Measurements from ENCODE around the gene ZNF700. TPM values are rescaled to one million over a fixed set of nuclear protein-coding genes. Genes with fewer than 3 reads are reported as not detected.
"Not testable (repeated sequence)": the region's sequence is repeated elsewhere in the genome, so short reads cannot be mapped to it uniquely, and the experiment has no call there.

ZNF700 gene
- 10 to 100 TPM; 13.3 to 14.5 TPM for total RNA-seq

DNA sequence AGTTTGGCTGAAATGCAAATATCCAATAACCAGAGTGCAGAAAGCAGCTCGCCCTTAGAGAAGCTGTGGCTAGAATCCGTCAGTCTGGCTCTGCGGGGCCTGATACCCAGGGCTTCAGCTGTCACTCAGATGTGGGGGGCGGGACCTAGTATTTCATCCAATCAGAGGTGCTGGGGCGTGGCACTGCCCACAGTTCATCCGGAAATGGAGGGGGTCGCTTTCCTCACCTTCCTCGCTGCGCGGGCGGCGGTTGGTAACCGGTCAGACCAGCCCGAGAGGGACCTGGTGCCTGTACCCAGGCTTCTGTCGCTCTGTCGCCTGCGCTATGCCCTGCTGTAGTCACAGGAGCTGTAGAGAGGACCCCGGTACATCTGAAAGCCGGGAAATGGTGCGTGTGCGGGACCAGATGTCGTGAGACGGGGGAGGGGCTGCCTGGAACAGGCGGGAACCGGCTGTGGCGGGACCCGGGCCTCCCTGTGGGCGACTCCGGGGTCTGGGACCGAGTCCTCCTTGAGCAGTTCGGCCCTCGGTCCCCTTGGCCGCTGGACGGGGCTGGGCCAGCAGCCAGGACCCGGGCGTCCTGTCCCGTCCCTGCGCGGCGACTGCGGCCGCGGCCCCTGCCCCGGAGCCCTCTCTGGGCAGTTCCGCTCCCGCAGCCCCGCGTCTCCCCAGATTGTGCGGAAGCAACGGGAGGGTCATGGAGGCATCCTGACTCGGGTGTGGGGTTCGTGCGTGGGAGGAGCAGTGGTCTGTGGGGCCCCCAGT lies at the start of gene ZNF700:
Gene ZNF700 (plus strand): TSS at position 222 of the 765 bp plus-strand sequence. CDS start 104 bp downstream, at position 326.
- ChIA-PET POLR2A (interaction anchor here (2.2 kb wide), 1 partner anchor 63 kb away, joined by 18 read pairs; no protein-coding TSS in a partner anchor), CTCF (interaction anchor here (0.7 to 3.9 kb wide), 14 partner anchors 18 to 272 kb away, joined by 3 to 44 read pairs (median 12); partner anchors contain the start of genes ZNF20, ZNF491 and ZNF763)
- peak within 1 kb of the TSS; percentile 81 for H3K4me3 Mint-ChIP-seq
- H3K36me3 Mint-ChIP-seq (ENCODE audit: low read depth), result peaks cover 26% of the 10 kb centered on the region
- no peaks in the 10 kb centered on the region for H3K9me3 Mint-ChIP-seq (ENCODE audit: low read depth)
- peaks cover 40% of the 10 kb centered on the region for H3K4me1 Mint-ChIP-seq
- H3K27ac Mint-ChIP-seq, result peak within 1 kb of the TSS; percentile 99
- H3K27me3 Mint-ChIP-seq, result no peaks in the 10 kb centered on the region
- DNase-seq (peak; percentile 97), ATAC-seq (peak; percentile 92)
- intact Hi-C loops (cut with DNase I, micrococcal nuclease), result loop anchor here (1.0 to 5.0 kb wide), 15 partner anchors 38 to 742 kb away; partner anchors contain the start of genes MAN2B1 (in 1 of the 2), WDR83 (in 1 of the 2), ZNF491 (in 1 of the 2) and ZNF563 (in 1 of the 2)

DNA sequence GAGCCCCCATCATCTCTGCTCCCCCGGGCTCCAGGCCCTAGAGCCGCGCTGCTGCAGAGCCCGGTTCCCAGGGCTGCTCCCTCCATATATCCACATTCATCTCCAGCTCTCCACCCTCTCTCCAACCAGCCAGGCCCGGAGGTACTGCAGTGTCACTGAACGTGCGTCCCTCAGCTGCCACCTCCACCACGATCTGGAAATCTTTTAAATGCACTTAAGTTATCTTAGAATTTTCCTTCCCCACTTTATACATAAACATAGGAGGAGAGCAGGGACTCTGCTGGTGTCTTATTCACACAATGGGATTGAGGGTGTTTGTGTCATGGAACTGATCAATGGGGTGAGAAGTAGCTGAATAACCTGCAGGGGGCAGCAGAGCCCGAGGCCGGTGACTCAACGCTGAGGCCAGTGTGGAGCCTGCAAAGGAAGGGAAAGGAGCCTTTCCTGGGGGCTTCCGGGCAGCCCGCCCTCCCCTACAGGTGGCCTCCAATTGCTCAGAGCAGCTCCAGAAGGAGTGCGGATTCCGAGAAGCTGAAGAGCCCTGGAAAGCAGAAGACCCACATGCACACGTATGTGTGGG lies 45.1 kb upstream of the ZNF700 start:
- H3K27ac Mint-ChIP-seq; H3K9me3 Mint-ChIP-seq (ENCODE audit: low read depth): not testable (repeated sequence)

GRCh38 chr19:11880598-11880997 lies 44.3 kb upstream of the ZNF700 start:
- intact Hi-C loops (cut with DNase I, micrococcal nuclease), result loop anchor here (1.0 to 5.0 kb wide), 4 partner anchors 83 to 177 kb away; no protein-coding TSS in a partner anchor
- H3K36me3 Mint-ChIP-seq (ENCODE audit: low read depth), result no peaks in the 10 kb centered on the region
- CTCF ChIA-PET, result interaction anchor here (0.6 to 3.6 kb wide), 12 partner anchors 12 to 885 kb away, joined by 3 to 15 read pairs (median 4); partner anchors contain the start of gene ZNF491

More for the DNA sequence above, 45.1 kb upstream of the ZNF700 start:
- ATAC-seq (peak; percentile 87), DNase-seq (peak; percentile 79)
- POLR2A ChIA-PET; H3K4me3 Mint-ChIP-seq; H3K27me3 Mint-ChIP-seq; H3K4me1 Mint-ChIP-seq; H3K36me3 Mint-ChIP-seq (ENCODE audit: low read depth): not testable (repeated sequence)
- CTCF ChIA-PET, result interaction anchor here (0.7 to 2.9 kb wide), 10 partner anchors 12 to 798 kb away, joined by 3 to 20 read pairs (median 4); partner anchors contain the start of gene ZNF491
- intact Hi-C loops (cut with DNase I, micrococcal nuclease), result loop anchor here (1.0 to 5.0 kb wide), 4 partner anchors 82 to 178 kb away; no protein-coding TSS in a partner anchor

GRCh38 chr19:11881151-11881800 lies 43.6 kb upstream of the ZNF700 start:
- ChIA-PET CTCF (interaction anchor here (0.7 to 3.6 kb wide), 10 partner anchors 11 to 399 kb away, joined by 3 to 15 read pairs (median 4); partner anchors contain the start of genes ZNF136 and ZNF491), POLR2A (interaction anchor here (0.6 kb wide), 1 partner anchor 82 kb away, joined by 6 read pairs; no protein-coding TSS in a partner anchor)
- DNase-seq (peak; percentile 75), ATAC-seq (peak; percentile 77)
- intact Hi-C loops (cut with DNase I, micrococcal nuclease), result loop anchor here (1.0 to 5.0 kb wide), 7 partner anchors 83 to 260 kb away; no protein-coding TSS in a partner anchor
- no peaks in the 10 kb centered on the region for H3K9me3 Mint-ChIP-seq (ENCODE audit: low read depth)
- no peak overlapping the region for H3K4me3 Mint-ChIP-seq
- H3K27ac Mint-ChIP-seq, result no peak overlapping the region
- H3K36me3 Mint-ChIP-seq (ENCODE audit: low read depth), result no peaks in the 10 kb centered on the region
- no peaks in the 10 kb centered on the region for H3K4me1 Mint-ChIP-seq
- H3K27me3 Mint-ChIP-seq, result no peaks in the 10 kb centered on the region

More at GRCh38 chr19:11880598-11880997, 44.3 kb upstream of the ZNF700 start:
- Mint-ChIP-seq H3K4me3 (no peak overlapping the region), H3K4me1 (no peaks in the 10 kb centered on the region), H3K27ac (no peak overlapping the region), H3K27me3 (no peaks in the 10 kb centered on the region), H3K9me3 (ENCODE audit: low read depth) (no peaks in the 10 kb centered on the region)
- DNase-seq (no peak), ATAC-seq (no peak)
- POLR2A ChIA-PET, result no interaction called here

DNA sequence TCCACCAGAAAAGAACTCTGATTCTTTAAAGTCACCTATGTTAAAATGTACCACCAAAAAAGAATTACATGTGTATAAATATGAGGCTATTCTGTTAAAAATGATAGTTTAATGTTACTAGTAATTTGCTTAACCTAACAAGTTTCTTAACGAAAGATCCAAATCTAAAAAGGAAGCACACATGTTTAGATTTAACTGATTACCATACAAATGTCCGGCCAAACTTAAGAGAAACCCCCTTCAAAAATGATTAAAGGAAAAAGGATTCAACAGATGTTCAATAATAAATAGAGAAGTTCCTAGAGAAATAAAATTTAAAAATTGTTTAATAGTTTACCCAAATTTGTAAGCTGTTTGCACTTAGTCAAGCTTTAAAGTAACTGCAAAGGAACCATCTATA lies 42.3 kb upstream of the ZNF700 start:
- POLR2A ChIA-PET, result no interaction called here
- intact Hi-C loops (cut with DNase I, micrococcal nuclease), result loop anchor here in 1 of 2 experiments (2.0 to 5.0 kb wide), 2 partner anchors 42 to 175 kb away; partner anchors contain the start of gene ZNF700
- Mint-ChIP-seq H3K27ac (no peak overlapping the region), H3K36me3 (ENCODE audit: low read depth) (no peaks in the 10 kb centered on the region), H3K4me1 (peaks cover 3% of the 10 kb centered on the region), H3K27me3 (no peaks in the 10 kb centered on the region), H3K4me3 (no peak overlapping the region), H3K9me3 (ENCODE audit: low read depth) (no peaks in the 10 kb centered on the region)
- no peak for ATAC-seq
- DNase-seq, result no peak
- CTCF ChIA-PET, result interaction anchor here (0.7 to 3.6 kb wide), 8 partner anchors 10 to 280 kb away, joined by 3 to 17 read pairs (median 4); partner anchors contain the start of genes ZNF136, ZNF20, ZNF491 and ZNF700

DNA sequence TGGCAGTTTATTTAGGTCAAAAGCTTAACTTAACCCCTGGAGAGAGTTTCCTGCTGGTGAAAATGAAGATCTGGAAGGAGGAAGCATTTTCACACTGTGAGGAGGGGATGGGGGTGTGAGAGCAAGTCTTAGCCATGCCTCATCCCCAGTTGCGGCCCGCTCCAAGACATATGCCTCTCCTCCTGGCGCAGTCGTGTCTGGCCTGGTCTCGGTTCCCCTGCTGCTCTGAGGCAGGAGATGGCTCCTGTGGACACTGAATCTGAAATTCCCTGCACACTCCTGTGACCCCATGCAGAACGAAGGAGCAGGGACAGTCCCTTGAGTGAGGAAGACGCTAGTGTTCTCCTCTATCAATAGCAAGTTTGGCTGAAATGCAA lies 37.7 kb upstream of the ZNF700 start:
- Mint-ChIP-seq H3K4me1 (peaks cover 20% of the 10 kb centered on the region), H3K36me3 (ENCODE audit: low read depth) (no peaks in the 10 kb centered on the region), H3K4me3 (peak overlapping the region; percentile 83), H3K27ac (no peak overlapping the region), H3K27me3 (no peaks in the 10 kb centered on the region), H3K9me3 (ENCODE audit: low read depth) (no peaks in the 10 kb centered on the region)
- POLR2A ChIA-PET, result interaction anchor here (0.6 kb wide), 1 partner anchor 276 kb away, joined by 10 read pairs; the partner anchor contains the start of gene ZNF136
- intact Hi-C loops (cut with DNase I, micrococcal nuclease), result loop anchor here in 1 of 2 experiments (1.0 kb wide), 1 partner anchor 37 kb away; no protein-coding TSS in a partner anchor
- ATAC-seq, result peak; percentile 9
- CTCF ChIA-PET, result interaction anchor here (2.4 kb wide), 1 partner anchor 89 kb away, joined by 6 read pairs; the partner anchor contains the start of gene ZNF491
- DNase-seq, result no peak

DNA sequence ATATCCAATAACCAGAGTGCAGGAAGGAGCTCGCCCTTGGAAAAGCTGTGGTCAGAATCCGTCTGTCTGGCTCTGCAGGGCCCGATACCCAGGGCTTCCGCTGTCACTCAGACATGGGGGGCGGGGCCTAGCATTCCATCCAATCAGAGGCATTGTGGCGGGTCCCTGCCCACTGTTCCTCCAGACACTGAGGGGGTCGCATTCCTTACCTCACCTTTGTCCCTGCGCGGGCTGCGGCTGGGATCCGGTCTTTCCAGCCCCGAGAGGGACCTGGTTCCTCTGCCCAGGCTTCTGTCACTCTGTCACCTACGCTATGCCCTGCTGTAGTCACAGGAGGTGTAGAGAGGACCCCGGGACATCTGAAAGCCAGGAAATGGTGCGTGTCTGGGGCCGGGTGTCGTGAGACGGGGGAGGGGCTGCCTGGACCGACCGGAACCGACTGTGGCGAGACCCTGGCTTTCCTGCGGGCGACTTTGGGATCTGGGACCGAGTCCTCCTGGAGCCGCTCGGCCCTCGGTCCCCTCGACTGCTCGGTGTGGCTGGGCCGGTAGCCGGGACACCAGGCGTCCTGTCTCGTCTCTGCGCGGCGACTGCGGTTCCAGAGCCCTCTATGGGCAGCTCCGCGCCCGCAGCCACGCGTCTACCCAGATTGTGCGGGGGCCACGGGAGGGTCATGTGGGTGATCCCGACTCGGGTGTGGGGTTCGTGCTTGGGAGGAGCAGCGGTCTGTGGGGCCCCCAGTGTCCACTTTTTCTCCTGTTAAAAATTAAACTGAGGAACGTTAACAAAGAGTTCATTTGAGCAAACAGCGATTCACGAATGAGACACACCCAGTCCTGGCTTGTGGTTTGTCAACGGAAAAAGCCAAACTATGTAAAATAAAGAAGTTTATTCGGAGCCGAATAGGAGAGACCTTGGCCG lies 37.0 kb upstream of the ZNF700 start, which contains the start of gene ZNF69:
Gene ZNF69 (plus strand): TSS at position 172 of the 921 bp plus-strand sequence. CDS start 142 bp downstream, at position 314.
- Mint-ChIP-seq H3K9me3 (ENCODE audit: low read depth) (no peaks in the 10 kb centered on the region), H3K4me3 (peak within 1 kb of the TSS; percentile 83), H3K27ac (peak within 1 kb of the TSS; percentile 84), H3K4me1 (peaks cover 20% of the 10 kb centered on the region), H3K36me3 (ENCODE audit: low read depth) (no peaks in the 10 kb centered on the region), H3K27me3 (no peaks in the 10 kb centered on the region)
- peak; percentile 78 for DNase-seq
- ATAC-seq, result peak; percentile 92
- POLR2A ChIA-PET, result interaction anchor here (0.6 kb wide), 1 partner anchor 275 kb away, joined by 10 read pairs; the partner anchor contains the start of gene ZNF136
- CTCF ChIA-PET, result interaction anchor here (2.4 kb wide), 1 partner anchor 90 kb away, joined by 6 read pairs; the partner anchor contains the start of gene ZNF491
- intact Hi-C loops (cut with DNase I, micrococcal nuclease), result loop anchor here in 1 of 2 experiments (1.0 kb wide), 1 partner anchor 36 kb away; no protein-coding TSS in a partner anchor

DNA sequence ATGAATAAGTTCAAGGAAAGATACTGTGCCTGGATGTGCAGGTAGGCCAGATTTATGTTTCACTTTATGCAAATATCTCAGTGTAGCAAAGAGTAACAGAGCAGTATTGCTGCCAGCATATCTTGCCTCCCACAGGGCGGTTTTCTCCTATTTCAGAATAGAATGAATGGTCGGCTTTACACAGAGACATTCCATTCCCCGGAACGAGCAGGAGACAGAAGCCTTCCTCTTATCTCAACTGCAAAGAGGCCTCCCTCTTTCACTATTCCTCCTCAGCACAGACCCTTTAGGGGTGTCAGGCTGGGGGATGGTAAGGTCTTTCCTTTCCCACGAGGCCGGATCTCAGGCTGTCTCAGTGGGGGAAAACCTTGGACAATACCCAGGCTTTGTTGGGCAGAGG lies 35.0 kb upstream of the ZNF700 start:
- H3K9me3 Mint-ChIP-seq (ENCODE audit: low read depth); H3K4me3 Mint-ChIP-seq; CTCF ChIA-PET; DNase-seq; H3K36me3 Mint-ChIP-seq (ENCODE audit: low read depth); POLR2A ChIA-PET; ATAC-seq; H3K27ac Mint-ChIP-seq; intact Hi-C loops (cut with DNase I, micrococcal nuclease); H3K27me3 Mint-ChIP-seq: not testable (repeated sequence)
- H3K4me1 Mint-ChIP-seq, result peaks cover 20% of the 10 kb centered on the region

- no peak for DNase-seq
- no peaks in the 10 kb centered on the region for H3K27me3 Mint-ChIP-seq
- ATAC-seq, result no peak
- H3K36me3 Mint-ChIP-seq (ENCODE audit: low read depth), result peaks cover 13% of the 10 kb centered on the region
- no peak overlapping the region for H3K27ac Mint-ChIP-seq
- H3K4me3 Mint-ChIP-seq, result no peak overlapping the region
- peaks cover 6% of the 10 kb centered on the region for H3K9me3 Mint-ChIP-seq (ENCODE audit: low read depth)
- intact Hi-C loops (cut with DNase I, micrococcal nuclease), result no loop called here
- peaks cover 20% of the 10 kb centered on the region for H3K4me1 Mint-ChIP-seq
- CTCF ChIA-PET, result no interaction called here
- POLR2A ChIA-PET, result no interaction called here
Observed at GRCh38 chr19:11890634-11891033, 34.3 kb upstream of the ZNF700 start.

- ChIA-PET POLR2A (no interaction called here), CTCF (no interaction called here)
- no peak overlapping the region for H3K4me3 Mint-ChIP-seq
- H3K4me1 Mint-ChIP-seq, result no peaks in the 10 kb centered on the region
- no peak for ATAC-seq
- H3K36me3 Mint-ChIP-seq (ENCODE audit: low read depth), result peaks cover 23% of the 10 kb centered on the region
- no peaks in the 10 kb centered on the region for H3K27me3 Mint-ChIP-seq
- H3K27ac Mint-ChIP-seq, result no peak overlapping the region
- DNase-seq, result no peak
- intact Hi-C loops (cut with DNase I, micrococcal nuclease), result no loop called here
- peaks cover 8% of the 10 kb centered on the region for H3K9me3 Mint-ChIP-seq (ENCODE audit: low read depth)
Observed at GRCh38 chr19:11894851-11895250, 30.1 kb upstream of the ZNF700 start.
